ENCODE results near the gene SHROOM3.

Gene SHROOM3

GRCh38 chr4:76782837-76783236 is 347.8 kb downstream of the SHROOM3 start:
- H3K9me3 Mint-ChIP-seq: no peaks in the 10 kb centered on the region
- intact Hi-C loops (cut with micrococcal nuclease): no loop called here
- H3K36me3 Mint-ChIP-seq (ENCODE audit: low read depth): no peaks in the 10 kb centered on the region
- no peak overlapping the region for H3K27ac Mint-ChIP-seq
- no peaks in the 10 kb centered on the region for H3K27me3 Mint-ChIP-seq
- no peak overlapping the region for H3K4me3 Mint-ChIP-seq
- H3K4me1 Mint-ChIP-seq (ENCODE audit: low read depth): no peaks in the 10 kb centered on the region

DNA sequence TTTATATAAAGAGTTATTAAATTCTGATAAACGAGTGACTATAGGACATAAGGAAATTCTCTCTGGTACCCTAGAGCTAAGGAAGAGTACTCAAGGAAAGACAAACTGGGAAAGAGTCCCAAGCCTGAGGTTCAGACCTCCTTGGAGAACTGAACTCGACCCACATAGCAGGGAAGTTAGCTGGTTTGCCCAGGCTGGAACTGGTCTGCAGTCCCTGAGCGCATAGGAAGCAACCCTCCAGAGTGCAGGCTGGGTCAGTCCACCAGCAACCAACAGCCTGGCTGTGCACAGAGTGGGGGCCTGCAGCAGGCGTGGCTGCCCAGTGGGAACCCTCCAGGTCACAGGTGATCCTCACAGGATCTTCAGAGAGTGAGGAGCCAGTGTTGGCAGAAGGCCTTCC is 348.8 kb downstream of the SHROOM3 start:
- Mint-ChIP-seq H3K27me3 (no peaks in the 10 kb centered on the region), H3K4me1 (ENCODE audit: low read depth) (no peaks in the 10 kb centered on the region), H3K9me3 (no peaks in the 10 kb centered on the region), H3K36me3 (ENCODE audit: low read depth) (no peaks in the 10 kb centered on the region), H3K27ac (no peak overlapping the region), H3K4me3 (no peak overlapping the region)
- intact Hi-C loops (cut with micrococcal nuclease): no loop called here

- intact Hi-C loops (cut with micrococcal nuclease): no loop called here
- H3K4me1 Mint-ChIP-seq (ENCODE audit: low read depth): no peaks in the 10 kb centered on the region
- no peaks in the 10 kb centered on the region for H3K9me3 Mint-ChIP-seq
- H3K4me3 Mint-ChIP-seq: no peak overlapping the region
- H3K36me3 Mint-ChIP-seq (ENCODE audit: low read depth): no peaks in the 10 kb centered on the region
- no peaks in the 10 kb centered on the region for H3K27me3 Mint-ChIP-seq
- no peak overlapping the region for H3K27ac Mint-ChIP-seq
Observed at GRCh38 chr4:76784237-76784636, 349.2 kb downstream of the SHROOM3 start.

DNA sequence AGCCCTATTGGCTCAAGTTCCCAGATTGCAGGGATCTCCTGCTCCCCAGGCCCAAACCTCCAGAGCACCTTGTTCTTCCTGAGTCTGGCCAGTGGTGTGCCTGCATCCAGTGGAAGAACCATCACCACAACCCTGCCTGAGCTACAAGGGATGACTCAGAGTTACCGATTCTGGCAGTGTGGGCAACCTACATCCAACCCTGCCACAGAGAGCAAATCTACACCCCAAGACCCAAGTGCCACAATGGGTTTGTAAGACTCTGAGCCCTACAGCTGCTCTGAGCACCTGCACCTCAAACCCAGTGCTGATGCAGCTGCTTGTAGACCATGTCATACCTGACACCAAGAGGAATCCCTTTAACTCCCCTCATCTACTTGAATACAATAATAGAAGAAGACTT is 352.9 kb downstream of the SHROOM3 start:
- no peak overlapping the region for H3K27ac Mint-ChIP-seq
- no peaks in the 10 kb centered on the region for H3K36me3 Mint-ChIP-seq (ENCODE audit: low read depth)
- no peaks in the 10 kb centered on the region for H3K27me3 Mint-ChIP-seq
- intact Hi-C loops (cut with micrococcal nuclease): no loop called here
- H3K4me1 Mint-ChIP-seq (ENCODE audit: low read depth): no peaks in the 10 kb centered on the region
- H3K9me3 Mint-ChIP-seq: no peaks in the 10 kb centered on the region
- H3K4me3 Mint-ChIP-seq: no peak overlapping the region

DNA sequence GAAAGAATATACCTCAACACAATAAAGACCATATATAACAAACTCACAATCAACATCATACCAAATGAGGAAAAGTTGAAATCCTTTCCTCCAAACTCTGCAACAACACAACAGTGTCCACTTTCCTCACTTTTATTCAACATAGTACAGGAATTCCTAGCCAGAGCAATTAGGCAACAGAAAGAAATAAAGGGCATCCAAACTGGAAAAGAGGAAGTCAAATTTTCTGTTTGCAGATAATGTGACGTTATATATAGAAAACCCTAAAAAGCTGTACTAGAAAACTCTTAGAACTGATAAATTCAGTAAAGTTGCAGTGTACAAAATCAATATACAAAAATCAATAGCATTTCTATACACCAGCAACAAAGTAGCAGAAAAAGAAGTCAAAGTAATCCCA is 355.3 kb downstream of the SHROOM3 start:
- Mint-ChIP-seq H3K27ac (no peak overlapping the region), H3K27me3 (no peaks in the 10 kb centered on the region), H3K9me3 (no peaks in the 10 kb centered on the region), H3K4me1 (ENCODE audit: low read depth) (no peaks in the 10 kb centered on the region), H3K36me3 (ENCODE audit: low read depth) (no peaks in the 10 kb centered on the region), H3K4me3 (no peak overlapping the region)
- intact Hi-C loops (cut with micrococcal nuclease): no loop called here

- H3K9me3 Mint-ChIP-seq: no peaks in the 10 kb centered on the region
- no peak overlapping the region for H3K27ac Mint-ChIP-seq
- no peak overlapping the region for H3K4me3 Mint-ChIP-seq
- no peaks in the 10 kb centered on the region for H3K4me1 Mint-ChIP-seq (ENCODE audit: low read depth)
- H3K36me3 Mint-ChIP-seq (ENCODE audit: low read depth): no peaks in the 10 kb centered on the region
- intact Hi-C loops (cut with micrococcal nuclease): no loop called here
- no peaks in the 10 kb centered on the region for H3K27me3 Mint-ChIP-seq
Observed at GRCh38 chr4:76791479-76791878, 356.4 kb downstream of the SHROOM3 start.

DNA sequence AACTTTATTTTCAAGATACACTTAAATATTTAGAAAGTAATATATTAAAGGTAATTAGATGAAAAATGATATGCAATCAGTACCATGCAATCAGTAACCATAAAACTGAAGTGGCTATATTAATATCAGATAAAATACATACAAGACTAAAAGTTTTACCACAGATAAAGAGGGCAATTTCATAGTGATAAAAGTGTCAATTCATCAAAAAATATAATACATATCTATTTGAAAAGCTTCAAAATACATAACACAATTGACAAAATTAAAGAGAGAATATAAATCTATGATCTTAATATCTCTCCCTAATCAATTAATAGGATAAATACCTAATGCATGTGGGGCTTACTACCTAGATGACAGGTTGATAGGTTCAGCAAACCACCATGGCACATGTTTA is 357.4 kb downstream of the SHROOM3 start:
- no peak overlapping the region for H3K4me3 Mint-ChIP-seq
- no peak overlapping the region for H3K27ac Mint-ChIP-seq
- no peaks in the 10 kb centered on the region for H3K36me3 Mint-ChIP-seq (ENCODE audit: low read depth)
- intact Hi-C loops (cut with micrococcal nuclease): no loop called here
- H3K4me1 Mint-ChIP-seq (ENCODE audit: low read depth): no peaks in the 10 kb centered on the region
- H3K27me3 Mint-ChIP-seq: no peaks in the 10 kb centered on the region
- no peaks in the 10 kb centered on the region for H3K9me3 Mint-ChIP-seq

- no peaks in the 10 kb centered on the region for H3K9me3 Mint-ChIP-seq
- no peaks in the 10 kb centered on the region for H3K27me3 Mint-ChIP-seq
- no peaks in the 10 kb centered on the region for H3K4me1 Mint-ChIP-seq (ENCODE audit: low read depth)
- no peaks in the 10 kb centered on the region for H3K36me3 Mint-ChIP-seq (ENCODE audit: low read depth)
- H3K4me3 Mint-ChIP-seq: no peak overlapping the region
- intact Hi-C loops (cut with micrococcal nuclease): no loop called here
- H3K27ac Mint-ChIP-seq: no peak overlapping the region
Observed at GRCh38 chr4:76795243-76795642, 360.2 kb downstream of the SHROOM3 start.

DNA sequence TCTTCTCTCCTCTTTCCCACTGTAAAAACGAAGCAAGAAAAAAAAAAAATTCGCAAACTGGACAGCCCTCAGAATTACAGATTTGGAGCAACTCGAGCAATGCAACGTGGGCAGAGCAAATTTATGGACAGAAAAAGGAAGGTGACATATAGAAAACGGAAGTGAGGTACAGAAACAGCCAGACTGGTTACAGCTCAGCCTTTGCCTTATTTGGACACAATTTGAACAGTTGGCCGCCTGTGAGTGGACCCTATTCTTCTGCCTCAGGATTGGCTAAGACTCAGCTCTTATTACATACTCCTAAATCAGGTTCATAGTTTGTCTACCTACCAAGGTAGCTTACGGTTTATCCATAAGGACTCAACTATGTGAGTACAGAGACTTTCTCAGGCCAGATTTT is 364.1 kb downstream of the SHROOM3 start:
- H3K4me1 Mint-ChIP-seq (ENCODE audit: low read depth): no peaks in the 10 kb centered on the region
- peaks cover 11% of the 10 kb centered on the region for H3K27me3 Mint-ChIP-seq
- H3K27ac Mint-ChIP-seq: no peak overlapping the region
- no peak overlapping the region for H3K4me3 Mint-ChIP-seq
- H3K9me3 Mint-ChIP-seq: no peaks in the 10 kb centered on the region
- intact Hi-C loops (cut with micrococcal nuclease): no loop called here
- H3K36me3 Mint-ChIP-seq (ENCODE audit: low read depth): no peaks in the 10 kb centered on the region

DNA sequence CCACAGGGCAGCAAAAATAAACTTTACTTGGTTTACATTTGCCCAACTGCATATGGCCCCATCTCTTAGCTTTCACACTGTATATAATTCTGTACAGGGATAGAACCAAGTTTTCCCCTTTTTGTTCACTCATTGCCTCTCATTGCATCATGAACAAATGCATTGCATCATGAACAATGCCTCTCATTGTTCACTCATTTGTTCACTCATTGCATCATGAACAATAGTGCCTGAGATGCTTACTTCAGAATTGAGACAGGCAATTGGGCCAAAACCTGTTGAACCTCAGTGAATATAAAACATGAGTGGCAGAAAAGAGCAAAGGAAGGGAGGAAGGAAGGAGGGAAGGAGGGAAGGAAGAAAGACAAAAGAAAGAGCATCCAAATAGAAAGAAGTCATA is 364.7 kb downstream of the SHROOM3 start:
- H3K27ac Mint-ChIP-seq: no peak overlapping the region
- no peaks in the 10 kb centered on the region for H3K36me3 Mint-ChIP-seq (ENCODE audit: low read depth)
- intact Hi-C loops (cut with micrococcal nuclease): no loop called here
- H3K4me1 Mint-ChIP-seq (ENCODE audit: low read depth): no peaks in the 10 kb centered on the region
- no peaks in the 10 kb centered on the region for H3K9me3 Mint-ChIP-seq
- peaks cover 11% of the 10 kb centered on the region for H3K27me3 Mint-ChIP-seq
- H3K4me3 Mint-ChIP-seq: no peak overlapping the region

- Mint-ChIP-seq H3K27me3 (peaks cover 11% of the 10 kb centered on the region), H3K27ac (no peak overlapping the region), H3K4me1 (ENCODE audit: low read depth) (no peaks in the 10 kb centered on the region), H3K9me3 (no peaks in the 10 kb centered on the region), H3K36me3 (ENCODE audit: low read depth) (no peaks in the 10 kb centered on the region), H3K4me3 (no peak overlapping the region)
- intact Hi-C loops (cut with micrococcal nuclease): no loop called here
Observed at GRCh38 chr4:76800902-76801301, 365.9 kb downstream of the SHROOM3 start.

- H3K4me3 Mint-ChIP-seq: no peak overlapping the region
- no peaks in the 10 kb centered on the region for H3K4me1 Mint-ChIP-seq (ENCODE audit: low read depth)
- no peak overlapping the region for H3K27ac Mint-ChIP-seq
- H3K9me3 Mint-ChIP-seq: peaks cover 3% of the 10 kb centered on the region
- intact Hi-C loops (cut with micrococcal nuclease): no loop called here
- peaks cover 11% of the 10 kb centered on the region for H3K27me3 Mint-ChIP-seq
- H3K36me3 Mint-ChIP-seq (ENCODE audit: low read depth): no peaks in the 10 kb centered on the region
Observed at GRCh38 chr4:76801621-76802235, 366.7 kb downstream of the SHROOM3 start.

DNA sequence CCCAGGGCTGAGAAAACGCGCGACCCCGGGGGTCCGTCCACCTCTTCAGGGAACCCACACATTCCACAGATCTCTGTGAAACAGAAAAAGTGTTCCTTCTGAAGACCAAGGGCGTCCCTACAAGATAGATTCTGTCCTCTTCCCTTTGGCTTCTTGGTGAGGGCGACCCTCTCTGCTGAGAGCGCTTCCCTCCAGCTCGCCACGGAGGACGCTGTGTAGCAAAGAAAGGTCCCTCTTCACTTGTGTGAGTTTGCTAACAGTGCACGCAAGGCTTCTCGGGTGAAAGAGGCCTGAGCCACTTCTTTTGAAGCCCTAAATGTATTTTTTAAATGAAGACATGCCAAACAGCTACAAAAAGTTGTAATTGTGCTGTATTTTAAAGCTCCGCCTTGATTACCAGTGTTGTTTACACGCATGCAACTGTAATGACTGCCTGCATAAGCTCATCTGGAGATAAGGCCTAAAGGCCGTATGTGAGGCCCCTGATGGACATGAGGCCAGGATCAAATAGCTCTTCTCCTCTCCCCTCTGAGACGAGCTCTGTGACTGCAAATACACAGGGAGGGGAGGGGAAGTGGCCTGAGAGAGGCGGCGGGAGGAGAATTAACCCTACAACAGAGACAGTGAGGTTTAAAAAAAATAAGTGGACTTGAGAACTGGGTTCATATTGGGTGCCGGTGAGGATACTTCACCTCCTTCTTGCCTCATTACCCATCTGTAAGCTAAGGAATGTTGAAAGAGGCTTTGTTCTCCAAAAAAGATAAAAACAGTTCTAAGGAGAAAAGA is 367.4 kb downstream of the SHROOM3 start:
- Mint-ChIP-seq H3K27ac (no peak overlapping the region), H3K4me3 (no peak overlapping the region), H3K36me3 (ENCODE audit: low read depth) (no peaks in the 10 kb centered on the region), H3K4me1 (ENCODE audit: low read depth) (no peaks in the 10 kb centered on the region), H3K27me3 (peaks cover 11% of the 10 kb centered on the region), H3K9me3 (peaks cover 8% of the 10 kb centered on the region)
- intact Hi-C loops (cut with micrococcal nuclease): no loop called here

- no peak overlapping the region for H3K4me3 Mint-ChIP-seq
- H3K4me1 Mint-ChIP-seq (ENCODE audit: low read depth): no peaks in the 10 kb centered on the region
- H3K9me3 Mint-ChIP-seq: peaks cover 13% of the 10 kb centered on the region
- H3K36me3 Mint-ChIP-seq (ENCODE audit: low read depth): no peaks in the 10 kb centered on the region
- no peak overlapping the region for H3K27ac Mint-ChIP-seq
- peaks cover 11% of the 10 kb centered on the region for H3K27me3 Mint-ChIP-seq
- intact Hi-C loops (cut with micrococcal nuclease): no loop called here
Observed at GRCh38 chr4:76803522-76803921, 368.5 kb downstream of the SHROOM3 start.

DNA sequence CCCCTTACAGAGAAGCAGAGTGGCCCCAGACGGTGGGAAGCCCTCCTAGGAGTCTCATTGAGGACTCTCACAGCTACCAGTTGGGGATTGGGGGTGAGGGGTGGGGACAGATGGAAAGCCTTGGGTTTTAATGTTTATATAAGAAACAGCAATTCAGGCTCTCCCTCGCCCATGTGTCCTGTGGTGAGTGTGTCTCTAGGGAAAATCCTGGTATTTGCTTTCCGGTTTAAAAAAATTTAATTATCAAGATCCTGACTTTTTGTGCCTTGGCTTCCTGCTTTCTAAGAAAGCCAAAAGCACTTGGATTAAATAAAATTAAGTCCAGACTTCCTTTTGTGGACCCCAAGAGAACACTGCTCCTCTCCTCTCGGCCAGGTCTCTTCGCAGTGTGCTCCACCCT is 369.1 kb downstream of the SHROOM3 start:
- Mint-ChIP-seq H3K4me1 (ENCODE audit: low read depth) (no peaks in the 10 kb centered on the region), H3K27ac (no peak overlapping the region), H3K27me3 (peaks cover 11% of the 10 kb centered on the region), H3K4me3 (no peak overlapping the region), H3K36me3 (ENCODE audit: low read depth) (no peaks in the 10 kb centered on the region), H3K9me3 (peaks cover 13% of the 10 kb centered on the region)
- intact Hi-C loops (cut with micrococcal nuclease): no loop called here
